Neural progenitor cell (in vitro differentiated cells): ENCODE data around the gene CLCN2. TPM values are rescaled to one million over a fixed set of nuclear protein-coding genes. Genes with fewer than 3 reads are reported as not detected.
A peak's percentile ranks its signal among the peaks of the same experiment; 100 is the strongest.

Experiments used
- DNase-seq: peaks from one replicate; pipeline ENCODE4 v3.0.0-alpha.2; 2016; ENCODE audit warnings: low spot score
- H2AFZ ChIP-seq: fragments of 200-600 bp; sonication (generic); replicated peaks from 2 replicates; pipeline ENCODE4 v1.6.1; 2016; ENCODE audit warnings: antibody characterized with exemption
- H3F3A ChIP-seq: fragments of 200-600 bp; sonication (generic); 2 replicates; pipeline ENCODE4 v1.6.1; 2016; ENCODE audit warnings: antibody characterized with exemption, low read depth
- H3K27ac ChIP-seq: fragments of 200-600 bp; sonication (generic); 2 replicates; pipeline ENCODE4 v1.5.1; 2016; ENCODE audit warnings: mild to moderate bottlenecking
- H3K27me3 ChIP-seq: fragments of 200-600 bp; sonication (generic); 2 replicates; pipeline ENCODE4 v1.6.1; 2016; ENCODE audit warnings: mild to moderate bottlenecking, moderate library complexity
- H3K36me3 ChIP-seq: fragments of 200-600 bp; sonication (generic); 2 replicates; pipeline ENCODE4 v1.5.1; 2016
- H3K4me1 ChIP-seq: fragments of 200-600 bp; sonication (generic); 2 replicates; pipeline ENCODE4 v1.6.1; 2016; ENCODE audit warnings: mixed run types
- H3K4me2 ChIP-seq: fragments of 200-600 bp; sonication (generic); 2 replicates; pipeline ENCODE4 v1.6.1; 2016
- H3K4me3 ChIP-seq: fragments of 200-600 bp; sonication (generic); 2 replicates; pipeline ENCODE4 v1.5.1; 2016
- H3K79me2 ChIP-seq: fragments of 200-600 bp; sonication (generic); 2 replicates; pipeline ENCODE4 v1.6.1; 2016; ENCODE audit warnings: low read depth
- H3K9ac ChIP-seq: fragments of 200-600 bp; sonication (generic); 2 replicates; pipeline ENCODE4 v1.6.1; 2016
- H3K9me3 ChIP-seq: fragments of 200-600 bp; sonication (generic); 2 replicates; pipeline ENCODE4 v1.5.1; 2016; ENCODE audit warnings: low read depth
- H4K20me1 ChIP-seq: fragments of 200-600 bp; sonication (generic); 2 replicates; pipeline ENCODE4 v1.6.1; 2016; ENCODE audit warnings: low read depth
- H3K27ac Mint-ChIP-seq: 3 replicates; pipeline ENCODE4 v1.8.0; 2021; ENCODE audit warnings: mixed read lengths
- H3K27me3 Mint-ChIP-seq: 2 replicates; pipeline ENCODE4 v1.8.0; 2022; ENCODE audit warnings: low read depth, mild to moderate bottlenecking, inconsistent platforms, moderate library complexity, mixed read lengths; ENCODE audit not compliant: insufficient read depth
- H3K36me3 Mint-ChIP-seq: 3 replicates; pipeline ENCODE4 v1.8.0; 2021; ENCODE audit warnings: mixed read lengths
- H3K4me1 Mint-ChIP-seq: 3 replicates; pipeline ENCODE4 v1.8.0; 2021; ENCODE audit warnings: mixed read lengths
- H3K4me3 Mint-ChIP-seq: 3 replicates; pipeline ENCODE4 v1.8.0; 2021; ENCODE audit warnings: mild to moderate bottlenecking, moderate library complexity, mixed read lengths
- H3K9me3 Mint-ChIP-seq: 3 replicates; pipeline ENCODE4 v1.8.0; 2020; ENCODE audit warnings: mixed read lengths
- CTCF ChIP-seq: fragments of 200-600 bp; sonication (generic); IDR thresholded peaks from 2 replicates; pipeline ENCODE4 v1.5.1; 2017; ENCODE audit warnings: antibody characterized with exemption, mild to moderate bottlenecking
- EZH2 ChIP-seq: fragments of 200-600 bp; sonication (generic); IDR thresholded peaks from 2 replicates; pipeline ENCODE4 v1.6.1; 2017; ENCODE audit warnings: antibody characterized with exemption, mild to moderate bottlenecking, moderate library complexity
- EZH2phosphoT487 ChIP-seq: fragments of 200-600 bp; sonication (generic); IDR thresholded peaks from 2 replicates; pipeline ENCODE4 v1.6.1; 2017; ENCODE audit warnings: antibody characterized with exemption
- total RNA-seq: library from RNA; depleted of rRNA; stranded (reverse); fragments of >200 nt; gene quantifications from 2 replicates; pipeline ENCODE4 v1.2.3, GENCODE V29; 2015; ENCODE audit warnings: low replicate concordance

Gene CLCN2
- total RNA-seq, 1 donor from 2014 or later = 16.5 TPM

- Mint-ChIP-seq H3K27ac (no peak overlapping the region), H3K4me3 (no peak overlapping the region), H3K9me3 (no peaks in the 10 kb centered on the region), H3K27me3 (peaks cover 6% of the 10 kb centered on the region), H3K4me1 (peaks cover 24% of the 10 kb centered on the region), H3K36me3 (peaks cover 16% of the 10 kb centered on the region)
- Histone ChIP-seq H3K27me3 (no peaks in the 10 kb centered on the region), H3F3A (peaks cover 12% of the 10 kb centered on the region), H3K9me3 (no peaks in the 10 kb centered on the region), H3K79me2 (peaks cover 8% of the 10 kb centered on the region), H4K20me1 (peaks cover 17% of the 10 kb centered on the region), H2AFZ (no peak overlapping the region), H3K36me3 (no peaks in the 10 kb centered on the region), H3K4me2 (no peak overlapping the region), H3K27ac (no peak overlapping the region), H3K9ac (no peak overlapping the region), H3K4me3 (no peak overlapping the region), H3K4me1 (peaks cover 6% of the 10 kb centered on the region)
- DNase-seq = peak; percentile 69
- TF ChIP-seq CTCF (peak; percentile 76), EZH2 (no peak), EZH2phosphoT487 (no peak)
Measured at GRCh38 chr3:184354121-184354728, 7.2 kb downstream of the CLCN2 start.

- peaks cover 17% of the 10 kb centered on the region for H4K20me1 ChIP-seq
- H3K4me1 Mint-ChIP-seq = peaks cover 26% of the 10 kb centered on the region
- H3K36me3 Mint-ChIP-seq = peaks cover 16% of the 10 kb centered on the region
- H3K9me3 ChIP-seq = no peaks in the 10 kb centered on the region
- DNase-seq = no peak
- H3K4me1 ChIP-seq = no peaks in the 10 kb centered on the region
- TF ChIP-seq EZH2phosphoT487 = no peak
- no peak for TF ChIP-seq CTCF
- TF ChIP-seq EZH2 = no peak
- H3K79me2 ChIP-seq = peaks cover 1% of the 10 kb centered on the region
- no peak overlapping the region for H3K27ac Mint-ChIP-seq
- no peaks in the 10 kb centered on the region for H3K9me3 Mint-ChIP-seq
- H3K4me2 ChIP-seq = no peak overlapping the region
- H3K9ac ChIP-seq = no peak overlapping the region
- H2AFZ ChIP-seq = no peak overlapping the region
- peaks cover 12% of the 10 kb centered on the region for H3F3A ChIP-seq
- H3K4me3 Mint-ChIP-seq = no peak overlapping the region
- H3K27me3 Mint-ChIP-seq = peaks cover 6% of the 10 kb centered on the region
- no peak overlapping the region for H3K27ac ChIP-seq
- no peak overlapping the region for H3K4me3 ChIP-seq
- H3K27me3 ChIP-seq = no peaks in the 10 kb centered on the region
- no peaks in the 10 kb centered on the region for H3K36me3 ChIP-seq
Measured at GRCh38 chr3:184353546-184353941, 7.9 kb downstream of the CLCN2 start.

- TF ChIP-seq EZH2phosphoT487 = no peak
- no peak for TF ChIP-seq CTCF
- no peak for TF ChIP-seq EZH2
- peaks cover 17% of the 10 kb centered on the region for H4K20me1 ChIP-seq
- Mint-ChIP-seq H3K4me3 (no peak overlapping the region), H3K9me3 (no peaks in the 10 kb centered on the region), H3K27ac (no peak overlapping the region), H3K36me3 (peaks cover 16% of the 10 kb centered on the region), H3K27me3 (peaks cover 6% of the 10 kb centered on the region), H3K4me1 (peaks cover 29% of the 10 kb centered on the region)
- H3K9ac ChIP-seq = no peak overlapping the region
- no peaks in the 10 kb centered on the region for H3K4me1 ChIP-seq
- no peak overlapping the region for H3K4me3 ChIP-seq
- H3K36me3 ChIP-seq = no peaks in the 10 kb centered on the region
- no peaks in the 10 kb centered on the region for H3K27me3 ChIP-seq
- no peaks in the 10 kb centered on the region for H3K79me2 ChIP-seq
- H3F3A ChIP-seq = peaks cover 12% of the 10 kb centered on the region
- no peak overlapping the region for H2AFZ ChIP-seq
- no peaks in the 10 kb centered on the region for H3K9me3 ChIP-seq
- H3K27ac ChIP-seq = no peak overlapping the region
- H3K4me2 ChIP-seq = no peak overlapping the region
- no peak for DNase-seq
Measured at GRCh38 chr3:184352897-184353545, 8.4 kb downstream of the CLCN2 start.
